ENCODE measurements around the gene SCUBE2.
A peak's percentile ranks its signal among the peaks of the same experiment; 100 is the strongest.
"Not testable (repeated sequence)": the region's sequence is repeated elsewhere in the genome, so short reads cannot be mapped to it uniquely, and the experiment has no call there.

The SCUBE2 gene

GRCh38 chr11:9042488-9042887, 48.9 kb downstream of the SCUBE2 start:
- no peak for DNase-seq (ENCODE audit: low read depth, low spot score)

- DNase-seq (ENCODE audit: low read depth, low spot score) = no peak
Observed at GRCh38 chr11:9041747-9042146, 49.7 kb downstream of the SCUBE2 start.

GRCh38 chr11:9040410-9040809, 51.0 kb downstream of the SCUBE2 start:
- DNase-seq (ENCODE audit: low read depth, low spot score) = no peak

- DNase-seq (ENCODE audit: low read depth, low spot score) = no peak
Observed at GRCh38 chr11:9039863-9040262, 51.5 kb downstream of the SCUBE2 start.

- peak; percentile 10 for DNase-seq (ENCODE audit: low read depth, low spot score)
Observed at GRCh38 chr11:9039198-9039597, 52.2 kb downstream of the SCUBE2 start.

- DNase-seq (ENCODE audit: low read depth, low spot score) = no peak
Observed at GRCh38 chr11:9038541-9038940, 52.9 kb downstream of the SCUBE2 start.

- DNase-seq (ENCODE audit: low read depth, low spot score) = no peak
Observed at GRCh38 chr11:9037963-9038362, 53.4 kb downstream of the SCUBE2 start.

- DNase-seq (ENCODE audit: low read depth, low spot score) = no peak
Observed at GRCh38 chr11:9037046-9037780, 54.2 kb downstream of the SCUBE2 start.

GRCh38 chr11:9030601-9031000, 60.8 kb downstream of the SCUBE2 start:
- DNase-seq (ENCODE audit: low read depth, low spot score) = no peak

GRCh38 chr11:9029422-9029821, 62.0 kb downstream of the SCUBE2 start:
- no peak for DNase-seq (ENCODE audit: low read depth, low spot score)

GRCh38 chr11:9028581-9028980, 62.8 kb downstream of the SCUBE2 start:
- DNase-seq (ENCODE audit: low read depth, low spot score) = no peak

- no peak for DNase-seq (ENCODE audit: low read depth, low spot score)
Observed at GRCh38 chr11:9025101-9025850, 66.1 kb downstream of the SCUBE2 start.

GRCh38 chr11:9022961-9023680, 68.3 kb downstream of the SCUBE2 start:
- no peak for DNase-seq (ENCODE audit: low read depth, low spot score)

- peak; percentile 20 for DNase-seq (ENCODE audit: low read depth, low spot score)
Observed at GRCh38 chr11:9020916-9021315, 70.5 kb downstream of the SCUBE2 start.

GRCh38 chr11:9019861-9020260, 71.5 kb downstream of the SCUBE2 start:
- DNase-seq (ENCODE audit: low read depth, low spot score) = no peak

- no peak for DNase-seq (ENCODE audit: low read depth, low spot score)
Observed at GRCh38 chr11:9017773-9018172, 73.6 kb downstream of the SCUBE2 start.

- DNase-seq (ENCODE audit: low read depth, low spot score) = no peak
Observed at GRCh38 chr11:9016916-9017642, 74.3 kb downstream of the SCUBE2 start.

- DNase-seq (ENCODE audit: low read depth, low spot score) = peak; percentile 85
Observed at GRCh38 chr11:9015677-9016076, 75.7 kb downstream of the SCUBE2 start.

- DNase-seq (ENCODE audit: low read depth, low spot score) = no peak
Observed at GRCh38 chr11:9014826-9015225, 76.6 kb downstream of the SCUBE2 start.

GRCh38 chr11:9013373-9013772, 78.0 kb downstream of the SCUBE2 start:
- DNase-seq (ENCODE audit: low read depth, low spot score) = no peak

- DNase-seq (ENCODE audit: low read depth, low spot score) = not testable (repeated sequence)
Observed at GRCh38 chr11:9009538-9009937, 81.9 kb downstream of the SCUBE2 start.

GRCh38 chr11:9008661-9009060, 82.7 kb downstream of the SCUBE2 start:
- DNase-seq (ENCODE audit: low read depth, low spot score) = no peak
